ENCODE results near the gene KCNIP1.

DNA sequence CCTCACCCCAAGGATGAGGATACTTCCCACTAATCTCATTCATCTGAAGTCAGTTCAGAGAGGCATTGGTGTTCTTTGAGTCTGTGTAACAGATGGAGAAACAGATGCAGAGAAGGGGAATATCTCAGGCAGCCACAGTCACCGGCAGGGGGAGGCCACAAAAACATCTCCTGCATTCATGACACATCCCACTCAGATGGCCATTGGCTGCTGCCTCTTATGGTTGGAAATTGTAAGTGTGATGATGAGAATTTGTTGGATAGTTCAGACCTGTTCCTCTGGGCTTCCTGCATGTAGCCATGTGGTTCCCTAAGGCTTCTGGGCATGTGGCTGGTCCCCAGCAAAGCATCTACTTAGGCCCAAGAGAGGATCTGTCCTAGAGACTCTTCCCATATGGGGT lies 233.8 kb downstream of the KCNIP1 start:
- TF ChIP-seq, protein P1, sequence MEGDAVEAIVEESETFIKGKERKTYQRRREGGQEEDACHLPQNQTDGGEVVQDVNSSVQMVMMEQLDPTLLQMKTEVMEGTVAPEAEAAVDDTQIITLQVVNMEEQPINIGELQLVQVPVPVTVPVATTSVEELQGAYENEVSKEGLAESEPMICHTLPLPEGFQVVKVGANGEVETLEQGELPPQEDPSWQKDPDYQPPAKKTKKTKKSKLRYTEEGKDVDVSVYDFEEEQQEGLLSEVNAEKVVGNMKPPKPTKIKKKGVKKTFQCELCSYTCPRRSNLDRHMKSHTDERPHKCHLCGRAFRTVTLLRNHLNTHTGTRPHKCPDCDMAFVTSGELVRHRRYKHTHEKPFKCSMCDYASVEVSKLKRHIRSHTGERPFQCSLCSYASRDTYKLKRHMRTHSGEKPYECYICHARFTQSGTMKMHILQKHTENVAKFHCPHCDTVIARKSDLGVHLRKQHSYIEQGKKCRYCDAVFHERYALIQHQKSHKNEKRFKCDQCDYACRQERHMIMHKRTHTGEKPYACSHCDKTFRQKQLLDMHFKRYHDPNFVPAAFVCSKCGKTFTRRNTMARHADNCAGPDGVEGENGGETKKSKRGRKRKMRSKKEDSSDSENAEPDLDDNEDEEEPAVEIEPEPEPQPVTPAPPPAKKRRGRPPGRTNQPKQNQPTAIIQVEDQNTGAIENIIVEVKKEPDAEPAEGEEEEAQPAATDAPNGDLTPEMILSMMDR (IDR thresholded peaks at IDR 0.05), result no peak
- TF ChIP-seq POLR2A (IDR thresholded peaks at IDR 0.05) (no peak), POLR2AphosphoS5 (IDR thresholded peaks at IDR 0.05) (no peak)

Measured in transverse colon (tissue), 4 donors.